Astrocyte (in vitro differentiated cells and primary cell): ENCODE results near the gene HOXD10. TPM values are rescaled to one million over a fixed set of nuclear protein-coding genes. Genes with fewer than 3 reads are reported as not detected.

Source experiments
- DNase-seq: peaks from one replicate; pipeline ENCODE4 v3.0.0-alpha.2; 2010; ENCODE audit warnings: low read depth
- FAIRE-seq: peaks from 2 replicates; lab custom pipeline; 2011; peaks lifted over from hg19 to GRCh38; lab: Jason Lieb, UNC
- H2AFZ ChIP-seq: 2 replicates; pipeline ENCODE4 v1.6.0; 2012; ENCODE audit warnings: low read depth, low read length, inconsistent platforms
- H3K27ac ChIP-seq: 2 replicates; pipeline ENCODE4 v1.5.1; 2011; ENCODE audit warnings: low read depth, low read length, inconsistent platforms
- H3K27me3 ChIP-seq: 2 replicates; pipeline ENCODE4 v1.6.0; 2011; ENCODE audit warnings: low read length, inconsistent platforms; ENCODE audit not compliant: insufficient read depth
- H3K36me3 ChIP-seq: 2 replicates; pipeline ENCODE4 v1.5.1; 2011; ENCODE audit warnings: low read length, inconsistent platforms; ENCODE audit not compliant: insufficient read depth
- H3K4me1 ChIP-seq: 2 replicates; pipeline ENCODE4 v1.5.1; 2011; ENCODE audit warnings: low read length, inconsistent platforms; ENCODE audit not compliant: insufficient read depth
- H3K4me2 ChIP-seq: 2 replicates; pipeline ENCODE4 v1.6.0; 2012; ENCODE audit warnings: low read length, inconsistent platforms
- H3K4me3 ChIP-seq: 2 replicates; pipeline ENCODE4 v1.5.1; 2011; ENCODE audit warnings: low read depth, mild to moderate bottlenecking, low read length, inconsistent platforms; ENCODE audit not compliant: insufficient read depth
- H3K79me2 ChIP-seq: 2 replicates; pipeline ENCODE4 v1.6.0; 2012; ENCODE audit warnings: mild to moderate bottlenecking, low read length, inconsistent platforms; ENCODE audit not compliant: insufficient read depth
- H3K9ac ChIP-seq: 2 replicates; pipeline ENCODE4 v1.6.0; 2012; ENCODE audit warnings: mild to moderate bottlenecking, low read length, inconsistent platforms
- H3K9me3 ChIP-seq: 2 replicates; pipeline ENCODE4 v1.5.1; 2012; ENCODE audit warnings: low read depth, mild to moderate bottlenecking, low read length, inconsistent platforms; ENCODE audit not compliant: insufficient read depth
- H4K20me1 ChIP-seq: 2 replicates; pipeline ENCODE4 v1.6.0; 2012; ENCODE audit warnings: low read length, inconsistent platforms; ENCODE audit not compliant: insufficient read depth
- H3K27ac Mint-ChIP-seq: one replicate; pipeline ENCODE4 v1.8.0; 2021; ENCODE audit warnings: mild to moderate bottlenecking, mixed read lengths; ENCODE audit not compliant: unreplicated experiment
- H3K27me3 Mint-ChIP-seq: one replicate; pipeline ENCODE4 v1.8.0; 2021; ENCODE audit warnings: low read depth, mixed read lengths; ENCODE audit not compliant: unreplicated experiment
- H3K36me3 Mint-ChIP-seq: one replicate; pipeline ENCODE4 v1.8.0; 2021; ENCODE audit warnings: low read depth, mixed read lengths; ENCODE audit not compliant: unreplicated experiment
- H3K4me1 Mint-ChIP-seq: one replicate; pipeline ENCODE4 v1.8.0; 2021; ENCODE audit warnings: low read depth, mixed read lengths; ENCODE audit not compliant: unreplicated experiment
- H3K4me3 Mint-ChIP-seq: one replicate; pipeline ENCODE4 v1.8.0; 2021; ENCODE audit warnings: mild to moderate bottlenecking, moderate library complexity, mixed read lengths; ENCODE audit not compliant: unreplicated experiment
- H3K9me3 Mint-ChIP-seq: one replicate; pipeline ENCODE4 v1.8.0; 2021; ENCODE audit warnings: mild to moderate bottlenecking, mixed read lengths; ENCODE audit not compliant: unreplicated experiment
- EZH2 ChIP-seq: IDR thresholded peaks from 2 replicates; pipeline ENCODE4 v1.6.1; 2012; ENCODE audit warnings: mild to moderate bottlenecking, low read length, inconsistent platforms; ENCODE audit not compliant: insufficient read depth
- total RNA-seq: library from RNA; stranded (reverse); gene quantifications from 2 replicates; pipeline ENCODE4 v1.2.1, GENCODE V29; 2021
- TF ChIP-seq, protein P1 (sequence below): IDR thresholded peaks from 2 replicates; pipeline ENCODE4 v1.5.1; 2011; ENCODE audit warnings: low read depth, mild to moderate bottlenecking, inconsistent platforms, low read length, moderate library complexity; ENCODE audit not compliant: insufficient read depth

Gene HOXD10
- total RNA-seq, 1 donor from 2014 or later, result not detected

DNA sequence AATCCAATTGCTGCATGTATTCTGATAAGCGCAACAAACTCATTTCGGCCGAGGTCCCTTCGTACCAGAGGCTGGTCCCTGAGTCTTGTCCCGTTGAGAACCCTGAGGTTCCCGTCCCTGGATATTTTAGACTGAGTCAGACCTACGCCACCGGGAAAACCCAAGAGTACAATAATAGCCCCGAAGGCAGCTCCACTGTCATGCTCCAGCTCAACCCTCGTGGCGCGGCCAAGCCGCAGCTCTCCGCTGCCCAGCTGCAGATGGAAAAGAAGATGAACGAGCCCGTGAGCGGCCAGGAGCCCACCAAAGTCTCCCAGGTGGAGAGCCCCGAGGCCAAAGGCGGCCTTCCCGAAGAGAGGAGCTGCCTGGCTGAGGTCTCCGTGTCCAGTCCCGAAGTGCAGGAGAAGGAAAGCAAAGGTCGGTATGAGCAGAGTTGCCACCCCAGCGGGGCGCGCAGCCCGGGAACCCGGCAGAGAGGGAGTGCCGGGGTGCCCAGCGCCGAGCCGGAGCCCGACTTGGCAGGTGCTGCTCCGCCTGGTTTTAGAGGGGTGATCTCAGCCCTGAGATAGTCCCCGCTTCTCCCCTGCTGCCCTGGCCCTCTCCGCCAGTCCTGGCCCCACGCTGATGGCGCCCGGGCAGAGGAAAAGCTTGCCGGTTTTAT, 714 bp downstream of the HOXD10 start:
- Histone ChIP-seq H3K4me3 (no peak overlapping the region), H3K36me3 (no peaks in the 10 kb centered on the region), H3K27me3 (peaks cover 99% of the 10 kb centered on the region), H3K4me1 (no peaks in the 10 kb centered on the region), H3K79me2 (no peaks in the 10 kb centered on the region), H3K9me3 (peaks cover 9% of the 10 kb centered on the region), H4K20me1 (no peaks in the 10 kb centered on the region), H3K27ac (no peak overlapping the region), H2AFZ (no peak overlapping the region), H3K9ac (no peak overlapping the region), H3K4me2 (no peak overlapping the region)
- TF ChIP-seq, protein P1, sequence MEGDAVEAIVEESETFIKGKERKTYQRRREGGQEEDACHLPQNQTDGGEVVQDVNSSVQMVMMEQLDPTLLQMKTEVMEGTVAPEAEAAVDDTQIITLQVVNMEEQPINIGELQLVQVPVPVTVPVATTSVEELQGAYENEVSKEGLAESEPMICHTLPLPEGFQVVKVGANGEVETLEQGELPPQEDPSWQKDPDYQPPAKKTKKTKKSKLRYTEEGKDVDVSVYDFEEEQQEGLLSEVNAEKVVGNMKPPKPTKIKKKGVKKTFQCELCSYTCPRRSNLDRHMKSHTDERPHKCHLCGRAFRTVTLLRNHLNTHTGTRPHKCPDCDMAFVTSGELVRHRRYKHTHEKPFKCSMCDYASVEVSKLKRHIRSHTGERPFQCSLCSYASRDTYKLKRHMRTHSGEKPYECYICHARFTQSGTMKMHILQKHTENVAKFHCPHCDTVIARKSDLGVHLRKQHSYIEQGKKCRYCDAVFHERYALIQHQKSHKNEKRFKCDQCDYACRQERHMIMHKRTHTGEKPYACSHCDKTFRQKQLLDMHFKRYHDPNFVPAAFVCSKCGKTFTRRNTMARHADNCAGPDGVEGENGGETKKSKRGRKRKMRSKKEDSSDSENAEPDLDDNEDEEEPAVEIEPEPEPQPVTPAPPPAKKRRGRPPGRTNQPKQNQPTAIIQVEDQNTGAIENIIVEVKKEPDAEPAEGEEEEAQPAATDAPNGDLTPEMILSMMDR, result no peak
- TF ChIP-seq EZH2, result peak; percentile 86
- Mint-ChIP-seq H3K4me3 (no peak overlapping the region), H3K27ac (peak overlapping the region; percentile 84), H3K4me1 (no peaks in the 10 kb centered on the region), H3K9me3 (peaks cover 36% of the 10 kb centered on the region), H3K27me3 (peaks cover 83% of the 10 kb centered on the region), H3K36me3 (peaks cover 5% of the 10 kb centered on the region)
- DNase-seq, result no peak
- FAIRE-seq, result no peak

GRCh38 chr2:176117823-176118371, 1.3 kb downstream of the HOXD10 start:
- H3K27me3 ChIP-seq, result peaks cover 99% of the 10 kb centered on the region
- peaks cover 9% of the 10 kb centered on the region for H3K9me3 ChIP-seq
- H3K4me2 ChIP-seq, result no peak overlapping the region
- no peak overlapping the region for H3K4me3 ChIP-seq
- Mint-ChIP-seq H3K27me3 (peaks cover 81% of the 10 kb centered on the region), H3K36me3 (peaks cover 5% of the 10 kb centered on the region), H3K27ac (no peak overlapping the region), H3K4me1 (no peaks in the 10 kb centered on the region), H3K4me3 (no peak overlapping the region), H3K9me3 (peaks cover 36% of the 10 kb centered on the region)
- H3K4me1 ChIP-seq, result peaks cover 4% of the 10 kb centered on the region
- H3K9ac ChIP-seq, result no peak overlapping the region
- no peak for FAIRE-seq
- no peak overlapping the region for H3K27ac ChIP-seq
- H3K79me2 ChIP-seq, result no peaks in the 10 kb centered on the region
- no peak overlapping the region for H2AFZ ChIP-seq
- no peak for DNase-seq
- no peaks in the 10 kb centered on the region for H3K36me3 ChIP-seq
- TF ChIP-seq, protein P1, result no peak
- peak; percentile 58 for TF ChIP-seq EZH2
- H4K20me1 ChIP-seq, result no peaks in the 10 kb centered on the region
